ENCODE measurements around the gene AHNAK. TPM values are rescaled to one million over a fixed set of nuclear protein-coding genes. Genes with fewer than 3 reads are reported as not detected.
"Not testable (repeated sequence)": the region's sequence is repeated elsewhere in the genome, so short reads cannot be mapped to it uniquely, and the experiment has no call there.

The AHNAK gene
- total RNA-seq, 3 donors from 2014 or later = 12.3 to 22.7 (median 13.3) TPM

DNA sequence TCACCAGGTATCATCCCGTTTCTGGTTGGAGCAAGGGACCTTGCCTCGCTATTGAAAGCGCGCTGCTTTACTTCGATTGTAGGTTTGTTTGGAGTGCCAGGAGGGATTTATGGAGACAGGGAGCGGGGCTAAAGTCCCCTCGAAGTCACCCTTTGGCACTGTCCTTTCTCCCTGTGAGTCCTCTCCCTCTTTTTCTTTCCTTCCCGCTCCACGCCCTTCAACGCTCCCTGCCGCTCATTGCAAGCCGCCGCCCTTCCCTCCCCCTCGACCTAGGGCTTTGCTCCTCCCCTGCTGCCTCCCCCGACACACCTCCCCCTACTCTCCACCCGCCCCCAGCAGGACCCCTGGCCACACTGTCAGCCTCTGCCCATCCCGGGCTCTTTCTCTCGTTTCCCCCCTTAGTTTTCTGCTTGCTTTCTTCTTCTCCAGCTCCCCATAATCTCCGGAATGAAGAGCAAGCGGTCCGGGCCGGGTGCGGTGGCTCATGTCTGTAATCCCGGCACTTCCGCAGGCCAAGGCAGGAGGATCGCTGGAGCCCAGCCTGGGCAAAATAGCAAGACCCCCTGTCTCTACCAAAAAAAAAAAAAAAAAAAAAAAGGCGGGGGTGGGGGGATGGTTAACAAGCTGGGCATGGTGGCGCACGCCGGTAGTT is 41.0 kb downstream of the AHNAK start:
- Mint-ChIP-seq H3K9me3 (no peaks in the 10 kb centered on the region), H3K4me3 (no peak overlapping the region), H3K4me1 (ENCODE audit: low read depth) (peaks cover 6% of the 10 kb centered on the region), H3K36me3 (ENCODE audit: insufficient read depth) (no peaks in the 10 kb centered on the region), H3K27me3 (ENCODE audit: low read depth) (no peaks in the 10 kb centered on the region)
- DNase-seq (no peak), ATAC-seq (no peak)

DNA sequence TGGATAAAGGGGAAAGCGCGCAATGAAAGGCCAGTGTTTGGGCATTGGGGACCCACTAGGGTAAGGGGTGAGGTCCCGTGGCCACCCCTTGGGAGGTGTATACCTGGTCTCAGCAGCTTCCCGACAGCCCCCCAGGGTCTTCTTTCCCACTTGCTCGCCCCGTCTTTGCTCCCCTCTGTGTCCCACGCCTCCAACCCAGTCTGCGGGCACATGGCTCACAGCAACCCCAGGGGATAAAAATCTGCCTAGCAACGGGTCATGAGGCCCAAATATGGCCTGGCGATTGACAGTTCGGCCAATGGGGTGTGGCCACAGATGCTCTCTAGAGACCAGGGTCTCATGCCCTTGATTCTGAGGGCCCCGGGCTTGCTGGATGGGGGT is 41.6 kb downstream of the AHNAK start:
- Mint-ChIP-seq H3K9me3 (no peaks in the 10 kb centered on the region), H3K4me1 (ENCODE audit: low read depth) (peaks cover 6% of the 10 kb centered on the region), H3K36me3 (ENCODE audit: insufficient read depth) (no peaks in the 10 kb centered on the region), H3K27me3 (ENCODE audit: low read depth) (no peaks in the 10 kb centered on the region), H3K4me3 (no peak overlapping the region)
- DNase-seq (no peak), ATAC-seq (no peak)

DNA sequence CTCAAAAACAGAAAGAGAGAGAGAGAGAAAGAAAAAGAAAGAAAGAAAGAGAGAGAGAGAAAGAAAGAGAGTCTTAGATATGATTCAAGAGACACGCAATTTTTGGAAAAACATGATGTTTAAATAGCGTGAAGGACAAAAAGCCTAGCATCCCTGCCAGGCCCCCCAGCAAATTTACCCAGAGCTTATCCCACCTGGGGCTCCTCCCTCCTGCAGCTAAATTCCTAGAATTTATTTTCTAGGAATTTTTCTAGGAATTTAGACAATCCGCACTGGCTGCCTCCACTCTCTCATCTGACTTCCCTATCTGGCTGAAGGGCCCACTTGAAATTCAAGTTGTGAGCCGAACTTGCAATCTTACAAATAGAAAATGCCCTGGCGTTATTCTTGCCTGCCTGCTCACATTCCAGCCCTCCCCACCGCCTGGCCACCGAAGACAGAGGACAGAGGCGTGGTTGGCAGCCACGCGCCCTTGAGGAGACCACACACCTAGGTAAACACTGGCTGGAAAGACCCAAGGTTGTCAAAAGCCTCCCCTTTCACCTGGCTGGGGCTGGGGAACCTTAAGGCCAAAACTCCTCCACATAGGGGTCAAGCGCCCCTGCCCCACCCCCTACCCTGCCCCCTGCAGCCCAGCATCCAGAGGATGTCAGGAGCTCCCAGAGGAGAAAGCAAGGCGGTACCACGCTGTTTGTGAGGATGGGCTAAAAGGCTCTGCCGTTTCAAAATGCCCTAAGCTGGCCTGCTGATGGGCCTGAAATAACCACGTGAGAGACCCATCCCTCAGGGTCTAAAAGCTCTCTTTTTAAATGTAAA is 42.2 kb downstream of the AHNAK start:
- Mint-ChIP-seq H3K36me3 (ENCODE audit: insufficient read depth) (no peaks in the 10 kb centered on the region), H3K9me3 (no peaks in the 10 kb centered on the region), H3K4me1 (ENCODE audit: low read depth) (peaks cover 6% of the 10 kb centered on the region), H3K4me3 (no peak overlapping the region), H3K27me3 (ENCODE audit: low read depth) (no peaks in the 10 kb centered on the region)
- no peak for DNase-seq
- no peak for ATAC-seq

DNA sequence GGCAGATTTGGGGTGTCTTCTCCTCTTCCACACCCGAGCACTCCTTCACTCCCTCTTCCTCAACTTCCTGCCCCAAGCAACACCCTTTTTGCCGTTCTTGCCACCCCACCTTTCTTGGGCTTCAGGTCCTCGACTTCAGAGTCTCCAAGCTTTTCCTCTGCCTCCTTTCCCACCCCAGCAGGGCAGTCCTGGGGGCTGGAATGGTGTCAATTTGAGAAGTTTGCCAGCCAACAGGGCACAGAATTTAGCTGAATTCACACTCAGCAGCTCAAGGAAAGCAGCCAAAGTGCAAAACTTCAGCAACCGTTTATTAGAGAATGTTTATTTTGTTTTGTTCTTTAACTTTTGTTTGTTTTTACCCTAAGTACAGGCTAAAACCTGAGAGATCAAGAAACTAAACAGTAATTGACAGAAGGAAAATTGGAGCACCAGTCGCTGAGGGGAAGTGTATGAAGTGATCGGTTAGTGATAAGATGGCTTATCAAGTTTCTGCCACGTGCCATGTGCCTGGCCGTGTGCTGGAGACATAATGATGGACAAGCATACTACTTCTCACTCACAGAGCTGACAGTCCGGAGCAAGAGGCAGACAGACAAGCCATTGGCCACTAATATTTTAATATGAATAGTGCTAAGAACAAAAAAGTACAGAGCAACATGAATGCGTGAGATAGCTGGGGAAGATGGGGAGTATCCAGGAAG is 44.4 kb downstream of the AHNAK start:
- ATAC-seq (no peak), DNase-seq (no peak)
- Mint-ChIP-seq H3K4me1 (ENCODE audit: low read depth) (peaks cover 3% of the 10 kb centered on the region), H3K4me3 (no peak overlapping the region), H3K36me3 (ENCODE audit: insufficient read depth) (no peaks in the 10 kb centered on the region), H3K9me3 (no peaks in the 10 kb centered on the region), H3K27me3 (ENCODE audit: low read depth) (no peaks in the 10 kb centered on the region)

GRCh38 chr11:62501432-62501891 is 45.1 kb downstream of the AHNAK start:
- ATAC-seq (no peak), DNase-seq (no peak)
- Mint-ChIP-seq H3K27me3 (ENCODE audit: low read depth) (no peaks in the 10 kb centered on the region), H3K9me3 (no peaks in the 10 kb centered on the region), H3K4me3 (no peak overlapping the region), H3K36me3 (ENCODE audit: insufficient read depth) (no peaks in the 10 kb centered on the region), H3K4me1 (ENCODE audit: low read depth) (peaks cover 3% of the 10 kb centered on the region)

DNA sequence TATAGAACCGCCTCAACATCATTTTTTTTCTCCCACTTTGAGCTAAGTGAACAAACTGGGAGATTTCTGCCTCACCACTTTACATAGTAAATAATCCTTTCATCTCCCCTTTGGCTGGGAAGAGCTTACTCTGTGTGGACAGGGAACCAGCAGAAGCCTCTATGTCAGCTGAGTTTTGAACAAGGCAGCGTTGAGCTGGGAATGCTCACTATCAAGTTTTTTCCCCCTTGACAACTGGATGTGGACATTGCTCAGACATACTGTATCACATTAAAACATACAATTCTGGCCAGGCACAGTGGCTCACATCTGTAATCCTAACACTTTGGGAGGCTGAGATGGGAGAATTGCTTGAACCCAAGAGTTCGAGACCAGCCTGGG is 46.0 kb downstream of the AHNAK start:
- peaks cover 3% of the 10 kb centered on the region for H3K4me1 Mint-ChIP-seq (ENCODE audit: low read depth)
- no peaks in the 10 kb centered on the region for H3K27me3 Mint-ChIP-seq (ENCODE audit: low read depth)

GRCh38 chr11:62499944-62500649 is 46.5 kb downstream of the AHNAK start:
- no peak for ATAC-seq
- Mint-ChIP-seq H3K4me3 (no peak overlapping the region), H3K27me3 (ENCODE audit: low read depth) (no peaks in the 10 kb centered on the region), H3K36me3 (ENCODE audit: insufficient read depth) (no peaks in the 10 kb centered on the region), H3K4me1 (ENCODE audit: low read depth) (peaks cover 3% of the 10 kb centered on the region), H3K9me3 (no peaks in the 10 kb centered on the region)
- no peak for DNase-seq

More for the DNA sequence above, 46.0 kb downstream of the AHNAK start:
- H3K4me3 Mint-ChIP-seq = no peak overlapping the region
- no peaks in the 10 kb centered on the region for H3K36me3 Mint-ChIP-seq (ENCODE audit: insufficient read depth)
- DNase-seq (no peak), ATAC-seq (no peak)
- no peaks in the 10 kb centered on the region for H3K9me3 Mint-ChIP-seq

- not testable (repeated sequence) for H3K4me3 Mint-ChIP-seq; H3K36me3 Mint-ChIP-seq (ENCODE audit: insufficient read depth); H3K27me3 Mint-ChIP-seq (ENCODE audit: low read depth); DNase-seq; ATAC-seq; H3K9me3 Mint-ChIP-seq; H3K4me1 Mint-ChIP-seq (ENCODE audit: low read depth)
Observed at GRCh38 chr11:62499311-62499943, 47.2 kb downstream of the AHNAK start.

DNA sequence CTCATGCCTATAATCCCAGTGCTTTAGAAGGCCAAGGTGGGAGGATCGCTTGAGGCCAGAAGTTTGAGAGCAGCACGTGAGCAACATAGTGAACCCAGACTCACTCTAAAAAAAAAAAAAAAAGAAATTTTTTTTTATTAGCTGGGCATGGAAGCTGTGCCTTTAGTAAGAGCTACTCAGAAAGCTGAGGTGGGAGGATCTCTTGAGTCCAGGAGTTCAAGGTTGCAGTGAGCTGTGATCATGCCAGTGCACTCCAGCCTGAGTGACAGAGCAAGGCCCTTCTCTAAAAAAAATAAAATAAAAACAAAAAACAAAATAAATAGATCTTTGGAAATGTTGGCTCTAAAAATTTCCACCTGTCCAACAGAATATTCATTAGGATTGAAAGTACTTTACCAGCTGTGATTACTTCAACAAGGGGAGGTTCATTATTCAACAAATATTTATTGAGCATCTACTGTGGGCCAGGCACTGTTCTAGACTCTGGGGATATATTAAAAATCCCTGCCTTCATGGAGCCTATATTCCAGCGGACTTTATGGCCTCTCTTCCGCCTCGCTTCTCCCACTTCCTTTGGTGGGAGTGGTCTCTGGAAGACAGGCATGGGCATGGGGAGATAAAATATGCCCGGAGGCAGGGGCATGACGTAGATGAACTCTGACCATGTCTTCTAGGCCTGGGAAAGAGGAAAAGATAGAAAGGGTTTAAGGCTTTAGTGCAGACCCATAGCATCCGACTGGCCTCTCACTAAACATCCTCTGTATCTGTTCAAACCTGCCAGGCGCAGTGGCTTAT is 47.9 kb downstream of the AHNAK start:
- Mint-ChIP-seq H3K9me3 (no peaks in the 10 kb centered on the region), H3K4me1 (ENCODE audit: low read depth) (peaks cover 3% of the 10 kb centered on the region), H3K4me3 (no peak overlapping the region), H3K27me3 (ENCODE audit: low read depth) (no peaks in the 10 kb centered on the region), H3K36me3 (ENCODE audit: insufficient read depth) (no peaks in the 10 kb centered on the region)
- no peak for ATAC-seq
- DNase-seq = no peak

- H3K4me3 Mint-ChIP-seq = no peak overlapping the region
- DNase-seq (no peak), ATAC-seq (no peak)
- H3K36me3 Mint-ChIP-seq (ENCODE audit: insufficient read depth) = no peaks in the 10 kb centered on the region
- H3K9me3 Mint-ChIP-seq = no peaks in the 10 kb centered on the region
- peaks cover 3% of the 10 kb centered on the region for H3K4me1 Mint-ChIP-seq (ENCODE audit: low read depth)
- no peaks in the 10 kb centered on the region for H3K27me3 Mint-ChIP-seq (ENCODE audit: low read depth)
Observed at GRCh38 chr11:62498031-62498430, 48.6 kb downstream of the AHNAK start.

- H3K9me3 Mint-ChIP-seq = no peaks in the 10 kb centered on the region
- H3K27me3 Mint-ChIP-seq (ENCODE audit: low read depth) = no peaks in the 10 kb centered on the region
- H3K36me3 Mint-ChIP-seq (ENCODE audit: insufficient read depth) = no peaks in the 10 kb centered on the region
- ATAC-seq = peak in 1 of 2 donors; percentile 25
- no peak overlapping the region for H3K4me3 Mint-ChIP-seq
- H3K4me1 Mint-ChIP-seq (ENCODE audit: low read depth) = no peaks in the 10 kb centered on the region
- no peak for DNase-seq
Observed at GRCh38 chr11:62497132-62497801, 49.3 kb downstream of the AHNAK start.

GRCh38 chr11:62496676-62497075 is 49.9 kb downstream of the AHNAK start:
- no peaks in the 10 kb centered on the region for H3K4me1 Mint-ChIP-seq (ENCODE audit: low read depth)
- H3K36me3 Mint-ChIP-seq (ENCODE audit: insufficient read depth) = no peaks in the 10 kb centered on the region
- no peak overlapping the region for H3K4me3 Mint-ChIP-seq
- ATAC-seq (no peak), DNase-seq (no peak)
- H3K27me3 Mint-ChIP-seq (ENCODE audit: low read depth) = no peaks in the 10 kb centered on the region
- no peaks in the 10 kb centered on the region for H3K9me3 Mint-ChIP-seq

DNA sequence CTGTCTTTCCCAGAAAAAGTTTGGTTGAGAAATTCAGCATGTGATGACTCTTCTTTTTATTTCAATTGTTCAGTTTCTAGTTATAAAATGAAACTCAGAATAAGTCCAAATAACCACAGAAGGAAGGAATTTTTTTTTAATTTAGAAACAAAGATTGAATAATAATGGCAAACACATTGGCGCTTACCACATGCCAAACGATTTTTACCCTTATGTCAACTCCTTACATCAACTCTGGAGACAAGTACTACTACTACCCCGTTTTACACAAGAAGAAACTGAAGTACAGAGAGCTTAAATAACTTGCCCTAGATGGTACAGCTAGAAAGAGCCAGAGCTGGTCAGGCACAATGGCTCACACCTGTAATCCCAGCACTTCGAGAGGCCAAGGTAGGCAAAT is 52.4 kb downstream of the AHNAK start:
- Mint-ChIP-seq H3K4me1 (ENCODE audit: low read depth) (no peaks in the 10 kb centered on the region), H3K4me3 (no peak overlapping the region), H3K36me3 (ENCODE audit: insufficient read depth) (no peaks in the 10 kb centered on the region), H3K9me3 (no peaks in the 10 kb centered on the region), H3K27me3 (ENCODE audit: low read depth) (no peaks in the 10 kb centered on the region)
- DNase-seq (no peak), ATAC-seq (no peak)

All from activated T-cell treated with anti-CD3 and anti-CD28 coated beads, Interleukin-2, amount 50 U/mL, for 4 hours (primary cell).